ENCODE measurements around the gene FLNA. TPM values are rescaled to one million over a fixed set of nuclear protein-coding genes. Genes with fewer than 3 reads are reported as not detected.

The FLNA gene
- total and polyA plus RNA-seq, 9 of the 15 experiments (the other 6 are each of a cell fraction or from before 2014, with no cell fraction given), result 6.2 to 735 (median 135) TPM

- TF ChIP-seq MLX (CRISPR knock-in tag; conservative IDR thresholded peaks at IDR 0.05), result no peak
- no peak for TF ChIP-seq LARP7 (IDR thresholded peaks at IDR 0.05)
- TF ChIP-seq CTCF (IDR thresholded peaks at IDR 0.05 in 2 of 3, conservative IDR thresholded peaks at IDR 0.05 in 1 of 3; ENCODE audit: insufficient read depth in 2 of 3, low read depth in 1 of 3, low read length in 3 of 3), result no peak
- no peak for TF ChIP-seq ARID2 (IDR thresholded peaks at IDR 0.05)
- TF ChIP-seq ZNF764 (CRISPR knock-in tag; IDR thresholded peaks at IDR 0.05; ENCODE audit: low read depth), result no peak
- TF ChIP-seq ZNF589 (CRISPR knock-in tag; IDR thresholded peaks at IDR 0.05; ENCODE audit: low read depth), result no peak
- TF ChIP-seq CXXC5 (CRISPR knock-in tag; IDR thresholded peaks at IDR 0.05), result no peak
- TF ChIP-seq TOE1 (IDR thresholded peaks at IDR 0.05; ENCODE audit: borderline replicate concordance), result no peak
- no peak for TF ChIP-seq TOE1 (CRISPR knock-in tag; IDR thresholded peaks at IDR 0.05; ENCODE audit: borderline replicate concordance, low read depth)
- TF ChIP-seq ZNF316 (IDR thresholded peaks at IDR 0.05), result no peak
- no peak for TF ChIP-seq DNMT1 (IDR thresholded peaks at IDR 0.05)
- TF ChIP-seq ERF (CRISPR knock-in tag; IDR thresholded peaks at IDR 0.05), result 0 out of 2 replicates have a peak, but pooled peaks have one; percentile 18
- peak in 1 of 2 experiments; percentile 5 for TF ChIP-seq AFF1 (IDR thresholded peaks at IDR 0.05; ENCODE audit: low read depth in 1 of 2, partially characterized antibody in 2 of 2)
- TF ChIP-seq EGR1 (conservative IDR thresholded peaks at IDR 0.05), result peak; percentile 50
- TF ChIP-seq, protein P1, sequence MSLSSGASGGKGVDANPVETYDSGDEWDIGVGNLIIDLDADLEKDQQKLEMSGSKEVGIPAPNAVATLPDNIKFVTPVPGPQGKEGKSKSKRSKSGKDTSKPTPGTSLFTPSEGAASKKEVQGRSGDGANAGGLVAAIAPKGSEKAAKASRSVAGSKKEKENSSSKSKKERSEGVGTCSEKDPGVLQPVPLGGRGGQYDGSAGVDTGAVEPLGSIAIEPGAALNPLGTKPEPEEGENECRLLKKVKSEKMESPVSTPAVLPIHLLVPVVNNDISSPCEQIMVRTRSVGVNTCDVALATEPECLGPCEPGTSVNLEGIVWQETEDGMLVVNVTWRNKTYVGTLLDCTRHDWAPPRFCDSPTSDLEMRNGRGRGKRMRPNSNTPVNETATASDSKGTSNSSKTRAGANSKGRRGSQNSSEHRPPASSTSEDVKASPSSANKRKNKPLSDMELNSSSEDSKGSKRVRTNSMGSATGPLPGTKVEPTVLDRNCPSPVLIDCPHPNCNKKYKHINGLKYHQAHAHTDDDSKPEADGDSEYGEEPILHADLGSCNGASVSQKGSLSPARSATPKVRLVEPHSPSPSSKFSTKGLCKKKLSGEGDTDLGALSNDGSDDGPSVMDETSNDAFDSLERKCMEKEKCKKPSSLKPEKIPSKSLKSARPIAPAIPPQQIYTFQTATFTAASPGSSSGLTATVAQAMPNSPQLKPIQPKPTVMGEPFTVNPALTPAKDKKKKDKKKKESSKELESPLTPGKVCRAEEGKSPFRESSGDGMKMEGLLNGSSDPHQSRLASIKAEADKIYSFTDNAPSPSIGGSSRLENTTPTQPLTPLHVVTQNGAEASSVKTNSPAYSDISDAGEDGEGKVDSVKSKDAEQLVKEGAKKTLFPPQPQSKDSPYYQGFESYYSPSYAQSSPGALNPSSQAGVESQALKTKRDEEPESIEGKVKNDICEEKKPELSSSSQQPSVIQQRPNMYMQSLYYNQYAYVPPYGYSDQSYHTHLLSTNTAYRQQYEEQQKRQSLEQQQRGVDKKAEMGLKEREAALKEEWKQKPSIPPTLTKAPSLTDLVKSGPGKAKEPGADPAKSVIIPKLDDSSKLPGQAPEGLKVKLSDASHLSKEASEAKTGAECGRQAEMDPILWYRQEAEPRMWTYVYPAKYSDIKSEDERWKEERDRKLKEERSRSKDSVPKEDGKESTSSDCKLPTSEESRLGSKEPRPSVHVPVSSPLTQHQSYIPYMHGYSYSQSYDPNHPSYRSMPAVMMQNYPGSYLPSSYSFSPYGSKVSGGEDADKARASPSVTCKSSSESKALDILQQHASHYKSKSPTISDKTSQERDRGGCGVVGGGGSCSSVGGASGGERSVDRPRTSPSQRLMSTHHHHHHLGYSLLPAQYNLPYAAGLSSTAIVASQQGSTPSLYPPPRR (CRISPR knock-in tag; IDR thresholded peaks at IDR 0.05; ENCODE audit: borderline replicate concordance), result no peak
Measured at GRCh38 chrX:154368630-154369448, 5.6 kb downstream of the FLNA start (continued).
